IMR-90 (cell line): Measurements from ENCODE around the gene SLC66A1. TPM values are rescaled to one million over a fixed set of nuclear protein-coding genes. Genes with fewer than 3 reads are reported as not detected.
"Not testable (repeated sequence)": the region's sequence is repeated elsewhere in the genome, so short reads cannot be mapped to it uniquely, and the experiment has no call there.

Experiments
- ATAC-seq: fragments of 200-7000 bp; cut with Tn5 transposase; 2 replicates; pipeline ENCODE4 v1.9.1; 2020; ENCODE audit warnings: low read depth, mild to moderate bottlenecking, moderate library complexity
- BruUV-seq: library from RNA; stranded (reverse); fragments of 400-500 nt; replicated peaks from 2 replicates; lab custom pipeline; 2021; lab: Mats Ljungman, UMichigan
- CTCF ChIA-PET: fragments of 300-600 bp; formaldehyde crosslinking; extraction: SDS; loops from one replicate; lab custom pipeline; 2021; ENCODE audit warnings: antibody characterized with exemption; lab: Yijun Ruan, JAX
- POLR2A ChIA-PET: fragments of 300-600 bp; sonication (Branson Sonifier 250); formaldehyde crosslinking; loops from one replicate; lab custom pipeline; 2022; ENCODE audit warnings: antibody characterized with exemption; ENCODE audit not compliant: unreplicated experiment; lab: Charles Lee
- DNase-seq: peaks from one replicate; pipeline ENCODE4 v3.0.0; 2013
- H2AFZ ChIP-seq: replicated peaks from 2 replicates; pipeline ENCODE3; 2013; ENCODE audit warnings: low read length, mild to moderate bottlenecking; ENCODE audit not compliant: poor library complexity
- H2AK5ac ChIP-seq: 2 replicates; pipeline ENCODE4 v1.6.1; 2013; ENCODE audit warnings: low read depth, low read length, inconsistent platforms
- H2AK9ac ChIP-seq: replicated peaks from 2 replicates; pipeline ENCODE3; 2013; ENCODE audit warnings: mild to moderate bottlenecking, low read depth, low read length, moderate library complexity; ENCODE audit not compliant: poor library complexity
- H2BK120ac ChIP-seq: 2 replicates; pipeline ENCODE4 v1.6.1; 2013; ENCODE audit warnings: low read depth, low read length, inconsistent platforms
- H2BK15ac ChIP-seq: 3 replicates; pipeline ENCODE4 v1.6.1; 2013; ENCODE audit warnings: low read depth, low read length, inconsistent platforms
- H2BK20ac ChIP-seq: 2 replicates; pipeline ENCODE4 v1.6.1; 2013; ENCODE audit warnings: low read depth, mild to moderate bottlenecking, inconsistent platforms, low read length, moderate library complexity
- H2BK5ac ChIP-seq: 2 replicates; pipeline ENCODE4 v1.6.1; 2013; ENCODE audit warnings: mild to moderate bottlenecking, low read depth, low read length, inconsistent platforms; ENCODE audit not compliant: poor library complexity, severe bottlenecking
- H3K14ac ChIP-seq: replicated peaks from 2 replicates; pipeline ENCODE4 v1.6.1; 2013; ENCODE audit warnings: low read depth, low read length, inconsistent platforms
- H3K18ac ChIP-seq: 2 replicates; pipeline ENCODE4 v1.6.1; 2013; ENCODE audit warnings: low read depth, low read length, control low read depth
- H3K23ac ChIP-seq: 2 replicates; pipeline ENCODE4 v1.6.1; 2013; ENCODE audit warnings: low read depth, low read length, inconsistent platforms
- H3K27ac ChIP-seq: 2 replicates; pipeline ENCODE4 v1.5.1; 2013; ENCODE audit warnings: mild to moderate bottlenecking, control low read depth, low read length; ENCODE audit not compliant: insufficient read depth
- H3K27me3 ChIP-seq: 2 replicates; pipeline ENCODE4 v1.6.1; 2013; ENCODE audit warnings: low read length; ENCODE audit not compliant: control insufficient read depth, insufficient read depth
- H3K36me3 ChIP-seq: 2 replicates; pipeline ENCODE4 v1.6.1; 2013; ENCODE audit warnings: low read length, mixed read lengths; ENCODE audit not compliant: control insufficient read depth, insufficient read depth
- H3K4ac ChIP-seq: 2 replicates; pipeline ENCODE4 v1.6.1; 2013; ENCODE audit warnings: low read depth, low read length, inconsistent platforms
- H3K4me1 ChIP-seq: 2 replicates; pipeline ENCODE4 v1.6.1; 2013; ENCODE audit warnings: low read length, mixed read lengths; ENCODE audit not compliant: control insufficient read depth, insufficient read depth
- H3K4me2 ChIP-seq: 2 replicates; pipeline ENCODE4 v1.6.1; 2013; ENCODE audit warnings: low read depth, mild to moderate bottlenecking, control low read depth, low read length, moderate library complexity
- H3K4me3 ChIP-seq: 2 replicates; pipeline ENCODE4 v1.5.1; 2013; ENCODE audit warnings: low read depth, mild to moderate bottlenecking, control low read depth, low read length, moderate library complexity; ENCODE audit not compliant: insufficient read depth
- H3K56ac ChIP-seq: 2 replicates; pipeline ENCODE4 v1.6.1; 2013; ENCODE audit warnings: low read length, inconsistent platforms; ENCODE audit not compliant: insufficient read depth; ENCODE audit errors: extremely low read depth
- H3K79me1 ChIP-seq, 2 experiments: 2 replicates each; pipeline ENCODE4 v1.6.1; 2013; ENCODE audit warnings: low read length in 2 of 2, inconsistent platforms in 1 of 2, low read depth in 1 of 2
- H3K9ac ChIP-seq: 2 replicates; pipeline ENCODE4 v1.6.1; 2013; ENCODE audit warnings: low read depth, low read length, control low read depth
- H3K9me1 ChIP-seq: 2 replicates; pipeline ENCODE4 v1.6.1; 2013; ENCODE audit warnings: low read length, inconsistent platforms; ENCODE audit not compliant: insufficient read depth
- H3K9me3 ChIP-seq: 2 replicates; pipeline ENCODE4 v1.6.1; 2013; ENCODE audit warnings: low read length; ENCODE audit not compliant: control insufficient read depth, insufficient read depth
- H4K20me1 ChIP-seq: 2 replicates; pipeline ENCODE4 v1.6.1; 2013; ENCODE audit warnings: low read length, inconsistent platforms; ENCODE audit not compliant: insufficient read depth
- H4K5ac ChIP-seq: 2 replicates; pipeline ENCODE4 v1.6.1; 2013; ENCODE audit warnings: mild to moderate bottlenecking, low read depth, low read length, control low read depth
- H4K8ac ChIP-seq, 2 experiments: 2 replicates each; pipeline ENCODE4 v1.6.1; 2013; ENCODE audit warnings: low read depth in 2 of 2, low read length in 2 of 2, control low read depth in 1 of 2, inconsistent platforms in 1 of 2
- H4K91ac ChIP-seq: 2 replicates; pipeline ENCODE4 v1.6.1; 2013; ENCODE audit warnings: low read depth, low read length, inconsistent platforms; ENCODE audit not compliant: insufficient read depth
- WGBS, 2 experiments: methylation state at CpG; one replicate each; pipeline versions ENCODE4 v1.1.5 to v1.1.7; 2013; ENCODE audit warnings: missing lambda C conversion rate in 2 of 2; ENCODE audit not compliant: insufficient read length in 1 of 2; ENCODE audit errors: extremely low coverage in 2 of 2; 5-methylcytosine and 5-hydroxymethylcytosine counted together
- dilution Hi-C: fragments of 300-500 bp; cut with HindIII; formaldehyde crosslinking; loops from one replicate; pipeline ENCODE4 v1.14.3; 2018; ENCODE audit warnings: low sequenced_read_pairs; ENCODE audit not compliant: unreplicated experiment
- in situ Hi-C: fragments of 300-500 bp; cut with MboI; formaldehyde crosslinking; loops from 3 replicates; pipeline ENCODE4 v1.14.3; 2019; ENCODE audit warnings: low sequenced_read_pairs, inconsistent platforms, mixed read lengths
- intact Hi-C: fragments of 100-400 bp; cut with micrococcal nuclease; formaldehyde crosslinking; loops from 2 replicates; pipeline ENCODE4 v1.10.0; 2022
- polyA plus RNA-seq, 3 experiments: library from polyadenylated mRNA; depleted of rRNA; stranded (reverse); fragments of >200 nt; gene quantifications; 2 replicates each; pipeline ENCODE4 v1.2.3, GENCODE V29; 2012; ENCODE audit warnings: low replicate concordance in 1 of 3
- total RNA-seq: library from RNA; depleted of rRNA; stranded (reverse); fragments of >200 nt; gene quantifications from 2 replicates; pipeline ENCODE4 v1.2.3, GENCODE V29; 2012

The SLC66A1 gene
- total and polyA plus RNA-seq, 2 of the 4 experiments (the other 2 are of a cell fraction) = 6.8 to 18.9 TPM

GRCh38 chr1:19269427-19270342 is 42.4 kb upstream of the SLC66A1 start:
- H3K27me3 ChIP-seq, H2BK20ac ChIP-seq, H2AFZ ChIP-seq, H3K14ac ChIP-seq, H3K18ac ChIP-seq, H2BK5ac ChIP-seq, H3K79me1 ChIP-seq, intact Hi-C loops, ATAC-seq, H3K9me1 ChIP-seq, H4K8ac ChIP-seq, H3K9ac ChIP-seq, DNase-seq, H3K4me1 ChIP-seq, H4K20me1 ChIP-seq, CTCF ChIA-PET, H3K4me3 ChIP-seq, H4K91ac ChIP-seq, H3K23ac ChIP-seq, BruUV-seq, H2AK5ac ChIP-seq, H3K4ac ChIP-seq, H2BK120ac ChIP-seq, H4K5ac ChIP-seq, H2AK9ac ChIP-seq, dilution Hi-C loops, H3K36me3 ChIP-seq, H3K27ac ChIP-seq, H2BK15ac ChIP-seq, H3K56ac ChIP-seq, POLR2A ChIA-PET, in situ Hi-C loops, H3K4me2 ChIP-seq, H3K9me3 ChIP-seq: not testable (repeated sequence)
- WGBS, 2 experiments = no CpG with 5 or more reads among the region's 9 CpGs

GRCh38 chr1:19270343-19270730 is 41.8 kb upstream of the SLC66A1 start:
- H4K20me1 ChIP-seq, H2BK5ac ChIP-seq, H4K91ac ChIP-seq, H3K27me3 ChIP-seq, H4K5ac ChIP-seq, CTCF ChIA-PET, H3K4me1 ChIP-seq, H3K9me3 ChIP-seq, H3K4me2 ChIP-seq, H3K18ac ChIP-seq, H2BK120ac ChIP-seq, BruUV-seq, in situ Hi-C loops, H2AK5ac ChIP-seq, H3K4ac ChIP-seq, H3K36me3 ChIP-seq, H3K27ac ChIP-seq, dilution Hi-C loops, H3K4me3 ChIP-seq, H3K14ac ChIP-seq, H2AFZ ChIP-seq, H3K56ac ChIP-seq, POLR2A ChIA-PET, ATAC-seq, intact Hi-C loops, DNase-seq, H2AK9ac ChIP-seq, H3K23ac ChIP-seq, H2BK15ac ChIP-seq, H3K9ac ChIP-seq, H3K9me1 ChIP-seq, H2BK20ac ChIP-seq, H4K8ac ChIP-seq, H3K79me1 ChIP-seq: not testable (repeated sequence)
- WGBS, 2 experiments = 93% methylated on average over 3 of the region's 6 CpGs; no CpG with 5 or more reads in 1 of the 2 experiments
